Gastrocnemius medialis (tissue), 4 donors: ENCODE measurements around the gene APOA1.

Experiments used
- CTCF ChIP-seq, 5 experiments: fragments of 450-650 bp in 3 of 5; fragments of 200-600 bp in 2 of 5; sonication (generic) in 2 of 5; IDR thresholded peaks in 4 of 5; conservative IDR thresholded peaks in 1 of 5; 1 replicate in 4 of 5; 2 replicates in 1 of 5; pipeline ENCODE4 v1.5.1; 2016 to 2019; ENCODE audit warnings: antibody characterized with exemption in 5 of 5, mild to moderate bottlenecking in 3 of 5, moderate library complexity in 3 of 5
- POLR2A ChIP-seq, 2 donors: fragments of 450-650 bp; IDR thresholded peaks; one replicate each; pipeline ENCODE4 v1.6.1; 2017; ENCODE audit warnings: antibody characterized with exemption in 2 of 2, mild to moderate bottlenecking in 2 of 2, moderate library complexity in 2 of 2

GRCh38 chr11:116833816-116834534 lies 3.4 kb downstream of the APOA1 start:
- TF ChIP-seq CTCF (IDR thresholded peaks at IDR 0.05 in 4 of 5, conservative IDR thresholded peaks at IDR 0.05 in 1 of 5) (no peak), POLR2A (IDR thresholded peaks at IDR 0.05) (no peak)
